Right lobe of liver (tissue), 6 donors: ENCODE data around the gene ACSL6. TPM values are rescaled to one million over a fixed set of nuclear protein-coding genes. Genes with fewer than 3 reads are reported as not detected.

Source experiments
- ATAC-seq, 4 donors: fragments of 200-7000 bp; cut with Tn5 transposase; one replicate each; pipeline ENCODE4 v1.9.1; 2020; ENCODE audit warnings: mild to moderate bottlenecking in 4 of 4, moderate library complexity in 4 of 4
- DNase-seq, 3 donors: peaks; one replicate each; pipeline ENCODE4 v3.0.0-alpha.2; 2020
- H3K27ac ChIP-seq, 3 donors: fragments of 200-600 bp; one replicate each; pipeline ENCODE4 v1.8.0; 2022
- H3K27me3 ChIP-seq, 2 donors: fragments of 200-600 bp; one replicate each; pipeline ENCODE4 v1.8.0; 2022
- H3K36me3 ChIP-seq, 4 donors: fragments of 200-600 bp; sonication (generic) in 1 of 4; one replicate each; pipeline versions ENCODE4 v1.5.1 to v1.8.0; 2017 to 2022; ENCODE audit warnings: control low read depth in 1 of 4
- H3K4me1 ChIP-seq, 4 donors: fragments of 200-600 bp; sonication (generic) in 1 of 4; one replicate each; pipeline versions ENCODE4 v1.5.1 to v1.8.0; 2017 to 2022; ENCODE audit warnings: control low read depth in 1 of 4
- H3K4me3 ChIP-seq, 3 donors: fragments of 200-600 bp; one replicate each; pipeline ENCODE4 v1.8.0; 2022
- H3K9me3 ChIP-seq, 4 donors: fragments of 200-600 bp; sonication (generic) in 1 of 4; one replicate each; pipeline versions ENCODE4 v1.5.1 to v1.8.0; 2017 to 2022; ENCODE audit warnings: control low read depth in 1 of 4
- CTCF ChIP-seq, 4 donors: fragments of 200-600 bp in 3 of 4; fragments of 450-650 bp in 1 of 4; IDR thresholded peaks; one replicate each; pipeline versions ENCODE4 v1.5.1 to v1.8.0; 2016 to 2022; ENCODE audit warnings: antibody characterized with exemption in 4 of 4, mild to moderate bottlenecking in 2 of 4
- POLR2A ChIP-seq: fragments of 450-650 bp; IDR thresholded peaks from one replicate; pipeline ENCODE4 v1.6.1; 2017; ENCODE audit warnings: antibody characterized with exemption, mild to moderate bottlenecking
- WGBS: methylation state at CpG from one replicate; pipeline ENCODE4 v1.1.6; 2018; ENCODE audit warnings: low coverage, low lambda C conversion rate; ENCODE audit not compliant: insufficient coverage; ENCODE audit errors: missing lambda C conversion rate; 5-methylcytosine and 5-hydroxymethylcytosine counted together
- intact Hi-C, 2 donors: fragments of 100-400 bp; cut with DNase I; formaldehyde crosslinking; loops; one replicate each; pipeline versions ENCODE4 v1.11.2 to v1.14.1; 2022
- total RNA-seq, 6 experiments: library from RNA; depleted of rRNA in 2 of 6; stranded (reverse); fragments of >200 nt in 2 of 6; fragmentation: NEBNext Ultra II Directional in 3 of 6; extraction: Animal tissue kit (Norgen Biotek cat#: 25700) in 3 of 6; gene quantifications; one replicate each; pipeline versions ENCODE4 v1.1.0 to v1.2.4, GENCODE V29; 2016 to 2023
- donor health status: DM: no; HTN: yes; CAD: no.
- donor health status: DM: no; HTN: no; CAD: no.
- donor health status: DM: no; HTN: no; CAD: no.
- donor health status: DM: no; HTN: yes; CAD: no.
- donor health status: DM: no; HTN: yes; CAD: no.

ACSL6 gene
- total RNA-seq, 6 experiments from 2014 or later = 1.3 to 6.0 (median 4.6) TPM

- Histone ChIP-seq H3K27ac (no peak overlapping the region), H3K9me3 (no peaks in the 10 kb centered on the region), H3K36me3 (no peaks in the 10 kb centered on the region), H3K27me3 (no peaks in the 10 kb centered on the region), H3K4me3 (no peak overlapping the region), H3K4me1 (peaks cover 0 to 35% (median 11%) of the 10 kb centered on the region in 4 donors)
- WGBS = no CpG with 5 or more reads among the region's 2 CpGs
- intact Hi-C loops = loop anchor here (10.0 kb wide), 3 partner anchors 195 to 415 kb away; no protein-coding TSS in a partner anchor
- DNase-seq = peak in 1 of 3 donors; percentile 4
- TF ChIP-seq POLR2A (no peak), CTCF (IDR thresholded peaks at IDR 0.05) (no peak)
- no peak for ATAC-seq
Measured at GRCh38 chr5:132000241-132000490, 11.3 kb downstream of the ACSL6 start.

- Histone ChIP-seq H3K9me3 (no peaks in the 10 kb centered on the region), H3K4me1 (peaks cover 0 to 35% (median 11%) of the 10 kb centered on the region in 4 donors), H3K27me3 (no peaks in the 10 kb centered on the region), H3K4me3 (no peak overlapping the region), H3K36me3 (no peaks in the 10 kb centered on the region), H3K27ac (no peak overlapping the region)
- TF ChIP-seq POLR2A (no peak), CTCF (IDR thresholded peaks at IDR 0.05) (no peak)
- no CpG with 5 or more reads among the region's 13 CpGs for WGBS
- ATAC-seq (no peak), DNase-seq (peak in 1 of 3 donors; percentile 13)
- intact Hi-C loops = loop anchor here (10.0 kb wide), 3 partner anchors 195 to 415 kb away; no protein-coding TSS in a partner anchor
Measured at GRCh38 chr5:131999441-132000240, 11.8 kb downstream of the ACSL6 start.

- Histone ChIP-seq H3K9me3 (no peaks in the 10 kb centered on the region), H3K36me3 (no peaks in the 10 kb centered on the region), H3K4me3 (no peak overlapping the region), H3K27me3 (no peaks in the 10 kb centered on the region), H3K27ac (no peak overlapping the region), H3K4me1 (peaks cover 0 to 35% (median 11%) of the 10 kb centered on the region in 4 donors)
- intact Hi-C loops = no loop called here
- ATAC-seq (no peak), DNase-seq (no peak)
- 80% methylated on average over 1 of the region's 2 CpGs for WGBS
- TF ChIP-seq POLR2A (no peak), CTCF (IDR thresholded peaks at IDR 0.05) (no peak)
Measured at GRCh38 chr5:131999041-131999440, 12.4 kb downstream of the ACSL6 start.

GRCh38 chr5:131998431-131999040 lies 12.9 kb downstream of the ACSL6 start:
- Histone ChIP-seq H3K4me1 (peaks cover 0 to 35% (median 11%) of the 10 kb centered on the region in 4 donors), H3K27me3 (no peaks in the 10 kb centered on the region), H3K27ac (no peak overlapping the region), H3K9me3 (no peaks in the 10 kb centered on the region), H3K4me3 (no peak overlapping the region), H3K36me3 (no peaks in the 10 kb centered on the region)
- DNase-seq (no peak), ATAC-seq (peak in 1 of 4 donors; percentile 50)
- intact Hi-C loops = no loop called here
- 65% methylated on average over 4 of the region's 4 CpGs for WGBS
- TF ChIP-seq POLR2A (no peak), CTCF (IDR thresholded peaks at IDR 0.05) (no peak)
